ENCODE results near the gene FNDC3B.

FNDC3B gene

GRCh38 chr3:172077197-172077757, 37.9 kb downstream of the FNDC3B start:
- TF ChIP-seq CTCF (IDR thresholded peaks at IDR 0.05; ENCODE audit: low read depth, low read length, missing control alignments): no peak
- DNase-seq (ENCODE audit: low read depth): no peak
- in situ Hi-C loops (cut with HindIII; ENCODE audit: low sequenced_read_pairs): no loop called here
- no peak overlapping the region for H3K4me3 ChIP-seq (ENCODE audit: low read depth, low read length)

GRCh38 chr3:172078244-172078643, 38.9 kb downstream of the FNDC3B start:
- in situ Hi-C loops (cut with HindIII; ENCODE audit: low sequenced_read_pairs): no loop called here
- no peak overlapping the region for H3K4me3 ChIP-seq (ENCODE audit: low read depth, low read length)
- DNase-seq (ENCODE audit: low read depth): no peak
- TF ChIP-seq CTCF (IDR thresholded peaks at IDR 0.05; ENCODE audit: low read depth, low read length, missing control alignments): no peak

GRCh38 chr3:172078721-172079120, 39.3 kb downstream of the FNDC3B start:
- H3K4me3 ChIP-seq (ENCODE audit: low read depth, low read length): no peak overlapping the region
- in situ Hi-C loops (cut with HindIII; ENCODE audit: low sequenced_read_pairs): no loop called here
- no peak for TF ChIP-seq CTCF (IDR thresholded peaks at IDR 0.05; ENCODE audit: low read depth, low read length, missing control alignments)
- no peak for DNase-seq (ENCODE audit: low read depth)

- no peak overlapping the region for H3K4me3 ChIP-seq (ENCODE audit: low read depth, low read length)
- in situ Hi-C loops (cut with HindIII; ENCODE audit: low sequenced_read_pairs): no loop called here
- TF ChIP-seq CTCF (IDR thresholded peaks at IDR 0.05; ENCODE audit: low read depth, low read length, missing control alignments): no peak
- DNase-seq (ENCODE audit: low read depth): no peak
Observed at GRCh38 chr3:172079326-172079976, 40.1 kb downstream of the FNDC3B start.

- in situ Hi-C loops (cut with HindIII; ENCODE audit: low sequenced_read_pairs): no loop called here
- H3K4me3 ChIP-seq (ENCODE audit: low read depth, low read length): no peak overlapping the region
Observed at GRCh38 chr3:172080503-172080902, 41.1 kb downstream of the FNDC3B start.

GRCh38 chr3:172082269-172082668, 42.9 kb downstream of the FNDC3B start:
- DNase-seq (ENCODE audit: low read depth): peak; percentile 92
- in situ Hi-C loops (cut with HindIII; ENCODE audit: low sequenced_read_pairs): no loop called here
- TF ChIP-seq CTCF (IDR thresholded peaks at IDR 0.05; ENCODE audit: low read depth, low read length, missing control alignments): no peak
- no peak overlapping the region for H3K4me3 ChIP-seq (ENCODE audit: low read depth, low read length)

More at GRCh38 chr3:172080503-172080902, 41.1 kb downstream of the FNDC3B start:
- no peak for TF ChIP-seq CTCF (IDR thresholded peaks at IDR 0.05; ENCODE audit: low read depth, low read length, missing control alignments)
- DNase-seq (ENCODE audit: low read depth): no peak

Data from astrocyte of the cerebellum (primary cell).